Measurements from ENCODE around the gene HUS1B. TPM values are rescaled to one million over a fixed set of nuclear protein-coding genes. Genes with fewer than 3 reads are reported as not detected.

Gene HUS1B
- total RNA-seq = 1.3 and 1.6 TPM in 2 replicates

DNA sequence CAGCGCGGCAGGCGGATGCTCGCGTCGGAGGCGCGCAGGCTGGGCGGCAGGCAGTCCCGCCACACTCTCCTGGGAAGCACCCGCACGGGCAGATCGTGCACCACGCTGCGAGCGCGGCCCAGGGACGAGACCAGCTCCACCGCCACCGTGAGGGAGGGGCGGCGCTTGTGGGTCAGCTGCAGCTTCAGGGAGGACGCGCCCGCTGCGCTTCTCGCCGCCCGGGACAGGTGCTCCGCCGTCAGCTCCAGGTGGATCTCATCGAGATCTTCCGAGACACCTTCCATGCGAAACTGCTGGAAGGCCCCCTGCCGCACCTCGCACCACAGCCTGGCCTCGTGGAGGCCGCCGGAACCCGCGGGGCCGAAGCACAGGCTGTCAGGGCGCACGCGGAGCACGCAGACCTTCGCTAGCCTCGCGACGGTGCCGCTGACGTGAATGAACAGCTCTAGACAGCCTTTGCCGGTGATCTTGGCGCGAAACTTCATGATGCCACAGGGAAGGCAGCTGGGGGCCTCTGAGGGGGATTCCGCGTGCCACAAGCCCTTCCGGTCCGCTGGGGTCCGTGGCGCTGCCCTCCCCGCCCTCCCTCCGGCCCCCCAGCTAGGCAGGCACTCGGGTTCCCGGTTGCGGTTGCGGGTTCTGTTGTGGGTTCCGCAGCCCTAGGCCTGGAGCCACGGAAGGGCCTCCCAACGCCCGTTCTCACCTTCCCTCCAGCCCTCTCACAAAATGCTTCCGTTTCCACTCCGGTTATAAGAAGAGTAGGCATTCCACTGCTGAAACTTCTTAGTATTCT is at the start of gene HUS1B:
HUS1B (minus strand) TSS at position 641 of the 793 bp plus-strand sequence; CDS start at position 485, 156 bp downstream.

DNA sequence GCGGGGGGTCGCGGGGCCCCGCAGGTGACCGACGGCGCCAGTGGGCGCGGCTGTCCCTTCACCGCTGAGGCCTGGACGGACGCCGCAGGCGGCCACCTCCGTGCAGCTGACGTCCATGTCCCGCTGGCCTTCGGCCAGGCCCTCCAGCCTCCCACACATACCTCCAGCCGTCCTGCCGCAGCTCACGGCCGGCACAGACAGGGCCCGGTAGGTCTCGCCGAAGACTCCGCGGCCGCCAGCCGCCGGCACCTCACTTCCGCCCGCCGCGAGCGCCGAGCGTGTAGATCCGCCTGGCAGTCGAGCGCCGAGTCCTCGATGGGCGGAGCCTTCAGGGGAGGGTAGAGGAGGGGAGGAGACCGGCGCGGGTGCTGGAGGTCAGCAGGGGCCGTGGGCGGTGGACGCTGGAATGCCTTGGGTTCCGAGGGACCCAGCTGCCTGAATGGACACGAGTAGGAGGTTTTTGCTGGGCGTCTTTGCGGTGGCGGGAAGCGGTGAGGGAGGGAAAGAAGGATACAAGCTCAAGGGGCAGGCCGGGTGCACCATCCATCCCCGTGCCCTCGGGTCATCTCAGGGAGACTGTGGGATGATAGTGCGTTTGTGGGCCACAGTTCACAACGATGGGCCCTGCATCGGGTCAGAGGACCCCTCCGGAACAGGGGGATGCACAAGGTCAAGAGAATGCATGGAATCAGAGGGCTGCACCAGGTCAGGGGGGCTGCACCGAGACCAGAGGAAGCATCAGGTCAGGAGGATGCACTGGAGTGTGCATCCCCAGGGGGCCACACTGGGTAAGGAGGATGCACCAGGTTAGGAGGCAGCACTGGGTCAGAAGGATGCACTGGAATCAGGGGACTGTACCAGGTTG is 36.2 kb upstream of the HUS1B start, which contains the start of gene EXOC2:
EXOC2 (minus strand) TSS at position 282 of the 865 bp plus-strand sequence. CDS start 55,321 bp downstream, outside the sequence.

Other genes starting within 250 kb of the HUS1B start
- 41.0 and 43.0 TPM in 2 replicates for gene EXOC2, start 36.0 kb upstream of the HUS1B start, total RNA-seq

All from endothelial cell of coronary artery (primary cell).